Stimulated activated CD8-positive, alpha-beta memory T cell treated with anti-CD3 and anti-CD28 coated beads, Interleukin-7, amount 100 ng/mL, for 48 hours (primary cell): ENCODE data around the gene DIP2C.
"Not testable (repeated sequence)": the region's sequence is repeated elsewhere in the genome, so short reads cannot be mapped to it uniquely, and the experiment has no call there.

Experiments used
- DNase-seq, 2 donors: peaks; one replicate each; pipeline ENCODE4 v3.0.0-alpha.2; 2020; ENCODE audit warnings: low read depth in 1 of 2; ENCODE audit errors: extremely low read depth in 1 of 2

DIP2C gene

DNA sequence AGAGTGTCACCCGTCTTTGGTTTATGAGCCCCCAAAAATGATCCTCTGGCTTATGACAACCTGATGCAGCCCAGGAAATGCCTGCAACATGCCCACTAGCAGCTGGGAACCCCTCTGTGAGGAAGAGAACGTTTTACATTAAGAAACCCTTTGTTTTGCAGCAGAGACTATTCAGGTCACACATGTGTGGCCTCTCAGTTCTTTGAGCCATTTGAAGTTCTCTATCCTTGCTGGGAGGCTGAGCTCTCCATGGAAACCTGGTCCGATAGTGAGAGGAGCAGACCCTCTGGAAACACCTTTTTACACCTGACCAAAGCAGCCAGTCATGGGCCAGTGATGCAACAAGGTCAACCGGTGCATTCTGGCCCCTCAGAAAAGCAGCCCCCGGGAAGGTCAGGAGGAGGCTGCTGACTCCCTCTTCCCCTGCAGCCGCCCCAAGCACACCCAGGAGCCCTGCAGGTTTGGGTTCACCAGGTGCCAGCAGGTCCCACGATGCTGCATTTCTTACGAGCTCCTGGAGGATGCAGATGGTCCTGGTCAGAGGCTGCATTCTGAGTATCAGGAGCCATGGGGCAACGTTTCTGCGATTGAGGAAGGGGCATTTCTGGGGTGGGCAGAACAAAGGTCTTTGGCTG is 419.9 kb downstream of the DIP2C start:
- no peak for DNase-seq

DNA sequence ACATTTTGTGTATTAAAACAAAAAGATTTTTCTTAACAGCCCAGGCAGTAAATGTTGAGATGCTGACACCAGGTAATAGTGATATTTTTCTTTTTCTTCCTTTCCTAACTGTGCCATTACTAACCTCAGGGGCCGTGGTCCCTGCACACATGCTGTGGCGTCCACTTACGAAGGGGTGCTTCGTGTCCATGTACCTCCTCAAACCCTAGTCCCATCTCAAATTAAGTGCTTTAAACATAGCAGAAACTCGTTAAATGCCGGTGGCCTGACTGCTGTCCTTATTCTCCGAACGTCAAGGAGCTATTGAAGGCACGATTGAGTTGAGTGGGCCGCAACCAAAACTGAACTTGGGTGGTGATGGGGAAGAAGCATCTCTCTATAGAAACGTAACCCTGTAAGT is 421.8 kb downstream of the DIP2C start:
- no peak for DNase-seq

DNA sequence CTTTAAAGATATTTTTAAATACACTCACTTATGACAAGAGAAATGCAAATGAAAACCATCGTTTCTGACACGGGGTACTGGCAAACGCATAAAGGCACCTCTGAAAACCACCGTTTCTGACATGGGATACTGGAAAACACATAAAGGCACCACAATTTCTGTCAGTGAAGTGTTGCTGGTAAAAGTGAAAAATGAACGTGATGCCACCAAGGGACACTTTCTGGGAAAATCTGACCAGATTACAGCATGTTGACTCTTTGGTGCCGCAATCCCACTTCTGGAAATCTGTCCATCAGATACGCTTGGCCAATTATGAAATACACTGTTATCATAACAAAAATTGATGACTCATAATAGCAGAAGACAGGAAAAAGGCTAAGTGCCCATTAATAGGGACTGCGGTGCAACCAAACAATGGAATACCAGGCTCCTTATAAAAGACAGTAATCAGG is 422.5 kb downstream of the DIP2C start:
- DNase-seq, result no peak

DNA sequence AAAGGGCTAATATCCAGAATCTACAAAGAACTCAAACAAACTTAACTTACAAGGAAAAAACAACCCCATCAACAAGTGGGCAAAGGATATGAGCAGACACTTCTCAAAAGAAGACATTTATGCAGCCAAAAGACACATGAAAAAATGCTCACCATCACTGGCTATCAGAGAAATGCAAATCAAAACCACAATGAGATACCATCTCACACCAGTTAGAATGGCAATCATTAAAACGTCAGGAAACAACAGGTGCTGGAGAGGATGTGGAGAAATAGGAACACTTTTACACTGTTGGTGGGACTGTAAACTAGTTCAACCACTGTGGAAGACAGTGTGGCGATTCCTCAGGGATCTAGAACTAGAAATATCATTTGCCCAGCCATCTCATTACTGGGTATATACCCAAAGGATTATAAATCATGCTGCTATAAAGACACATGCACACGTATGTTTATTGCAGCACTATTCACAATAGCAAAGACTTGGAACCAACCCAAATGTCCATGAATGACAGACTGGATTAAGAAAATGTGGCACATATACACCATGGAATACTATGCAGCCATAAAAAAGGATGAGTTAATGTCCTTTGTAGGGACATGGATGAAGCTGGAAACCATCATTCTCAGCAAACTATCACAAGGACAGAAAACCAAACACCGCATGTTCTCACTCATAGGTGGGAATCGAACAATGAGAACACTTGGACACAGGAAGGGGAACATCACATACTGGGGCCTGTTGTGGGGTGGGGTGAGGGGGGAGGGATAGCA is 423.5 kb downstream of the DIP2C start:
- DNase-seq, result not testable (repeated sequence)

DNA sequence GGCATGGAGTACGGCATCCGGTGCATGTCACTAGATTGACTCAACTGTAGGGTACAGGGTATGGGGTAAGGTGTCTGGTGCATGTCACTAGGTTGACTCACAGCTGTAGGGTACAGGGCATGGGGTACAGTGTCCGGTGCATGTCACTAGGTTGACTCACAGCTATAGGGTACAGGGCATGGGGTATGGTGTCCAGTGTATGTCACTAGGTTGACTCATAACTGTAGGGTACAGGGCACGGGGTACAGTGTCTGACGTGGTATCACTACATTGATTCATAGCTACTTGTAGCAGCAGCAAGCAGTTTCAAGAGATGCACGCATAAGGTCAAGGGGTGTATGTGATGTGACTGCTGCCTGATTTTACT is 424.4 kb downstream of the DIP2C start:
- not testable (repeated sequence) for DNase-seq

DNA sequence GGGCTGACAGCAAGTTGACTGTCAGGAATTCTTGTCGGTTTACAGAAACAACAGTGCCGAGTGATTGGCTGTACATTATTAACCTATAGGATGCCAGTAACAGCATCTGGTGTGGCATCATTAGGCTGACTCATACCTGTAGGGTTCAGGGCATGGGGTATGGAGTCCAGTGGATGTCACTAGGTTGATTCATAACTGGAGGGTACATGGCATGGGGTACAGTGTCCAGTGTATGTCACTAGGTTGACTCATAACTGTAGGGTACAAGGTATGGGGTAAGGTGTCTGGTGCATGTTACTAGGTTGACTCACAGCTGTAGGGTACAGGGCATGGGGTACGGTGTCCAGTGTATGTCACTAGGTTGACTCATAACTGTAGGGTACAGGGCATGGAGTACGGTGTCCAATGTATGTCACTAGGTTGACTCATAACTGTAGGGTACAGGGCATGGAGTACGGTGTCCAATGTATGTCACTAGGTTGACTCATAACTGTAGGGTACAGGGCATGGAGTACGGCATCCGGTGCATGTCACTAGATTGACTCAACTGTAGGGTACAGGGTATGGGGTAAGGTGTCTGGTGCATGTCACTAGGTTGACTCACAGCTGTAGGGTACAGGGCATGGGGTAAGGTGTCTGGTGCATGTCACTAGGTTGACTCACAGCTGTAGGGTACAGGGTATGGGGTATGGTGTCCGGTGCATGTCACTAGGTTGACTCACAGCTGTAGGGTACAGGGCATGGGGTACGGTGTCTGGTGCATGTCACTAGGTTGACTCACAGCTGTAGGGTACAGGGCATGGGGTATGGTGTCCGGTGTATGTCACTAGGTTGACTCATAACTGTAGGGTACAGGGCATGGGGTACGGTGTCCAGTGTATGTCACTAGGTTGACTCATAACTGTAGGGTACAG is 425.1 kb downstream of the DIP2C start:
- not testable (repeated sequence) for DNase-seq

DNA sequence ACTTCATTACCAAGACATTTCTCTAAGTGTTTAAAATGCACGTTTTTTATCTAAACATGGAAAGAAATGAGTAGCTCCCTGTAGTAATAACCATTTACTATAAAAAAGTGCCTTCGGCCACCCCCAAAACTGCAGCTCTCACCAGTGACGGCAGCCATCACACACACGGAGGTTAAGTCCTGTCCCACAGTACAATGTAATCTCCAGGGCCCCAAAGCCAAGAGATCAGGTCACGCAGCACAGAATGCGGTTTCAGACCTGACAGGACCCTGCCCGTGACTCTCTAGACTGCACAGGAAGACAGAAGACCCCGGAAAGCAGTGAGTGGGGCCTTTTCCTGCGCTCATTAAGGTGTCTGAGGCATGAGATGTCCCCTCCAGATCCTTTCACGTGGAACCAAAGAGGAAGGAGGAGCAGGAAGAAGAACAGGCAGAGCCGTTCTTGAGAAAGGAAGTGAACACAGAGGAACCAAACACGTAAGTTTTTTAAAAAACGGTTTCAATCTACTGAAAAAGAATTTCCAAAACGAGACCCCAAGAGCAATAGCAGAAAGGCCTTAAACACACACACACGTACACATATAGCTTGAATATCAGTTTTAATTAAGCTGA is 428.5 kb downstream of the DIP2C start:
- DNase-seq, result no peak

DNA sequence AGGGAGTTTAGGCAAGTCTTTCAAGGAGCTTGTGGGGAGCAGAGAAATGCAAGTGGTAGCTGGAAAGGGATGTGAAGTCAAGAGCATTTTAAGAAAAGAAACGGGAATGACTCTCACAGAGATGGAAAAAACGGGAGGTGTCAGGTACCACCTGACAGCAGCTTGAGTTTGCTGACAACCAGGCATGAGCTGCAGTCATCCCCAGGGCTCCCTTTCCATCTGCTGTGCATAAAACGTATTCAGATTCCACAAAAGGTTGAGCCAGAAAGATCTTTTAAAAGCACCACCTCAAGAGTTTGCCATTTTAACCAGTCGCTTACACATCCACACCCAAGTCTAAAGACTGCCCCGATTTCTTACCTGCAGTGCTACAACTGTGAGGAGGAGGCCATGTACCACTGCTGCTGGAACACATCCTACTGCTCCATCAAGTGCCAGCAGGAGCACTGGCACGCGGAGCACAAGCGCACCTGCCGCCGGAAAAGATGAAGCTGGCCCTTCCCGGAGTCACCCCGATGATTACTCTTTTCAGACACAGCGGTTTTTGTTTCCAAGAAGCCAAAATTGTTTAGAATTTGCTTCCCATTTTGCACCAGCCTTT is 437.4 kb downstream of the DIP2C start:
- DNase-seq, result no peak

DNA sequence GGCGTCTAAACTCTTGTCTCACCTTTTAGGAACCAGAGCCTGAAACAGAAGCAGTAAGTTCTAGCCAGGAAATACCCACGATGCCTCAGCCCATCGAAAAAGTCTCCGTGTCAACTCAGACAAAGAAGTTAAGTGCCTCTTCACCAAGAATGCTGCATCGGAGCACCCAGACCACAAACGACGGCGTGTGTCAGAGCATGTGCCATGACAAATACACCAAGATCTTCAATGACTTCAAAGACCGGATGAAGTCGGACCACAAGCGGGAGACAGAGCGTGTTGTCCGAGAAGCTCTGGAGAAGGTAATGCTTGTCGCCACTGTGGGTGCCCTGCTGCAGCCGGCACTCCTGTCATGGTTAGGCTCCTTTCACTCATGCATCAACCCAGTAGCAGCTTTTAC is 441.2 kb downstream of the DIP2C start:
- DNase-seq, result no peak

DNA sequence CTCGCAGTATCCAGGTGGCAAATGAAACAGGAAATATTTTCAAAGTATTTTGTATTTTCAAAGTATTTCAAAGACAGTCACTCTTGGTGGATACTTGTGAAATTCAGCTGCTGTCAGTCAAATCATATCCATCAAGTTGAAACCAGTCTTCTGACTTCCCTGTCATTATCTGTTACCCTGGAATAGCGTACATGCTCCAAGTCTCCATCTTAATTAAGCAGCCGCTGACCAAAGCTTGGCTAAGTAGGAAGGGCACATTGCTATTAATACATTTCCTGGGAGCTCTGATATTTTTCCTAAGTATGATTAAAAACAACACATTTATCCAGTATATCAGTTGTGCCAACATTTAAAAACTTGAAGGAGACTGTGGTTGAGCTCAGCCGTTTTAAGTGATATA is 442.0 kb downstream of the DIP2C start:
- no peak for DNase-seq

DNA sequence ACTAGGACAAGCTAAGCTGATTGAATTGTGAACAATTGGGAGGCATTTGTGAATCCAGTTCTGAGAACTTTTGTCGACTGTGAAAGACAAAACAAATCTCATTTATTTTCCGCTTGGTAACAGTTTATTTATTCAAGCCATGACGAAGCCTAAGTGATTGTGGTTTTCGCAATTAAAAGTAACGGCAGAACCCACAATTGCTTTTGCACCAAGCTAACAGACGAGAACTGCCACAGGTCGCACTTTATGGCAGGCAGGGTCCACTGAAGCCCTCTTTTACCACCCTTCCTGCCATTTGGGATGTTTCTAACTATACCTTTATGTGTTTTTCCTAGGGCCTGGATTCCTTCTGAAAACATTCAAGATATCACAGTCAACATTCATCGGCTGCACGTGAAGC is 443.0 kb downstream of the DIP2C start:
- no peak for DNase-seq

DNA sequence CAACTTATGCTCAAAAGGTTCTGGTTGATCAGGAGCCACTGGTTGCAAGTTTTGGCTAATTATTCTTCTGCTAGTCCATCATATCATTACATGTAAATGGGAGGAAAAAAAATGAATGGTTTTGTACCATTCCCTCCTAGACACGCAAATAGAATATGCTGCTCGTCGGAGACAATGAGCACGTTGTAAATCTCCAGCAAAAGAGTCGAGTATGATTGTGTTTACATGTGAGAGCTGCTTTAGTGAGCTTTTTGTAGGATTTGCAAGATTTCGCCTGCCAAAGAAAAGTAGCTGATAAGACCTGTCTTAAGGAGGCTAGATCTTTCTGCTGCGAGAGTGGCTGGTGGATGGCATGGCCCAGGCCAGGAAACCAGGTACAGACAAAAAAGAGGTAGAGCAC is 445.2 kb downstream of the DIP2C start:
- no peak for DNase-seq

DNA sequence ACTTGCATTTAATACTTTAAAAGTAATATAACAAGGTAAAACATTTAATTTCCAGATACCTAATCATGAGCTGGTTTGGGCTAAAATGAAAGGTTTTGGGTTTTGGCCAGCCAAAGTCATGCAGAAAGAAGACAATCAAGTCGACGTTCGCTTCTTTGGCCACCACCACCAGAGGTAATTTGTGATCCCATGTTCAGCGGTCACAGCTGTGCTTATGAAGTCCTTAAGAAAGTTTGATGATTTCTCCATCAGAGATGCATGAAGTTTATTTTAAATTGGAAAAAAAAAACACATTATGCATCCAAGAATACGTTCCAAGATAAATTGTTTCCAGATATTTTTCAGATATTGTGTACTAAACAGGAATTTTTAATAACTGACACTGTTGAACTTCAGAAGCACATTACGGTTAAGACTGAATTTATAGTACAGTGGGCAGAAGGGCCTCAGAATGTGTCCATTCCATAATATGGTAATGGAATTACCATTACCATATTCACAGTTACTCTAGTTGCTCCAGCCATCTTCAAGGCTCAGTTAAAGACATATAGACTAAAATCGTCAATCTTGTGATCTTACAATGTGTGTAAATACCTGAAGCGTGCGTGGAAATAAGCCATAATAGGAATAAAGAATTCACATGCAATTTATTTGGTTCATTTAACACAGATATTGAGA is 447.4 kb downstream of the DIP2C start:
- no peak for DNase-seq

DNA sequence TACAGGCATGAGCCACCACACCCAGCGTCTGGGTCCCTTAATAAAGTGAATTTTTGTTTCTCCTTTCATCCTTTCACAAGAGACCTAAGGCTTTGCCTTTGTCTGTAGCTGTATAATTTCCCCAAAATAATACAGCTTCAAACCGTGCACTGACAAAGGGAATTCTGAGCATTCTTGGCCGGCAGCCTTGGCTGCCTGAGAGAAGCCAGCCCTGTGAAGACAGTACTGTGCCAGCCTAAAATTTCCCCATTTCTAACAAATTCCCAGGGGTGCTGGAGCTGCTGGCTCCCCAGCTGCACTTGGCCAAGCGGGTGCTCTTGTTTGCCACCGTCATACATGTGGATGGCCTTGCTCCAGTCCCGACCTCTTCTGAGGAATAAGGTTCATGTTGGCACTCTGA is 448.0 kb downstream of the DIP2C start:
- DNase-seq, result no peak

DNA sequence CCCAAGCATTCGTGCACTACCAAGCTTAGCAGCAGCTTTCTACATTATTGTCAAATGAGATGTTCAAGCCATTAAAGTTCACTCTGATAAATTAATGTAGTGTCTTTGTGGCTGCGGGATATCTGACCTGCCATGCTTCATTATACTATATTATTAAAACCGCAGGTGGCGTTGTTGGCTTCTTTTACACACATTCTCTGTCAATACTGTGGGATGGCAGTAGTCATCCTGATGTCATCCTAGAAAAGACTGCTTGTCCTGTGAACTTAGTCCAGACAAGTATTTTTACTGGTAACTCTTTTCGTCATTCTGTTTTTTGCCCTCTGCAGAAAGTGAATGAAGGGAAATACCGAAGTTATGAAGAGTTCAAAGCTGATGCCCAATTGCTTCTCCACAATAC is 450.4 kb downstream of the DIP2C start:
- no peak for DNase-seq

DNA sequence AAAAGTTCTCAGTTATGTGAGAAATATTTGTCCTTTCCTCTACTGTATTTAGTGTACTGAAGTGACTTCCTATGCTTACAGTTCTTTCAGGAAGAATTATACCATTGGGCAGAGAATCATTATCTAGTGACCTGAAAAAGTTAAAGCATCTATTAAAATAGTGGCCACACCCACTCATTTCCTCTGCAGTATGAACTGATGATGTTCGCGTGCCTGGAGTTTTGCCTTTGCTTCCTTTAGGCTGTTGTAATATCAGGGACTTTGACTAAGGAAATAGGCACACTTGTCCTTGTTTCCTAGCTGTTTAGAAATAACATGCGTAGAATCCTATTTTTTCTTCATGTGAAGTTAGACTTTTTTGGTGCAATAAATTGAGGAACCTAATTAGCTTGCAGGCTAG is 453.6 kb downstream of the DIP2C start:
- no peak for DNase-seq

DNA sequence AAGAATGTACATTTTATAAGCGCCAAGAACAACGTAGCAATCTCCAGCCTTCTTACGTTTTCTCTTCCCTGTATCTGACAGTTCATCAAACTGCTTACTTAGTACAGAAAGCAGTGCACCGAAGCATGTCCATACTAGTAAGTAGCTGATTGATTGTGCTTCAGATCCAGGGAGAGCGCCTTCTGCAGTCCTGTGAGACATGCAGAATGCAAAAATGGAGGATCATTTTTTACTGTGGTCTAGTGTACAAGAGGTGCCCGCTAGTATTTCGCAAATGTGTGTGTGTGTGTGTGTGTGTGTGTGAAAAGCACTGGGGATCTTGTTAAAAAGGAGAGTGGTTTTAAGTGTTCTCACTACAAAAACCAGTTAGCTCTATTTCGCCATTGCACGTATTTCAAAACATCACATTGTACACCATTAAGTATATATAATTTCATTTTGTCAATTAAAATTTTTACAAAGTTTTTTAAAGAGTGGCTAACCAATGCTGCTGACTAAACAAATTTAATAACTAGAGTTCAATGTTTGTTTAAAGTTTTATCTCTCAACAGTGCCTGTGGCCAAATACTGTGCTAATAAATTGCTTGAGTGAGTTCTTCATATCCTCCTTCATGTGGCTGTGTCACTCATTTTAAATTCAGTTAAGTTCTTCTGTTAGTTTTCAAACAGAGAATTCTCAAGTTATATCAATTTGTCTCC is 454.6 kb downstream of the DIP2C start:
- DNase-seq, result no peak

DNA sequence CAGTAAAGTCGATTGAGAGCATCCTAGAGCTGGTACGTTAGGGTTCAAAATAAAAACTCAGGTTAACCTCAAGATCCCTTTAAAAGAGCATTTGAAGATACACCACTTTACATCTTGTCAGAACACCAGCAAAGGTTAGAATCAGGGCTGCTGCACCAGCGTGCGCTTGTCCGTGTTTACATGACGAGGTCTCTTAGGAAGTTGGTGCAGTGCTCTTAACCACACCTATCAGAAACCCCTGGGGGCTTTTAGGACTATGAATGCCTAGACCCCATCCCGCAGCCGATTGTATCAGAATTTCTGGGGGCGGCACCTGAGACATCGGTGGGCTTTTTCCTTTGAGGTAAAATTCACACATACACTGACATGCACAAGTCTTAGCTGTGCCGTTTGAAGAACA is 456.6 kb downstream of the DIP2C start:
- DNase-seq, result no peak

DNA sequence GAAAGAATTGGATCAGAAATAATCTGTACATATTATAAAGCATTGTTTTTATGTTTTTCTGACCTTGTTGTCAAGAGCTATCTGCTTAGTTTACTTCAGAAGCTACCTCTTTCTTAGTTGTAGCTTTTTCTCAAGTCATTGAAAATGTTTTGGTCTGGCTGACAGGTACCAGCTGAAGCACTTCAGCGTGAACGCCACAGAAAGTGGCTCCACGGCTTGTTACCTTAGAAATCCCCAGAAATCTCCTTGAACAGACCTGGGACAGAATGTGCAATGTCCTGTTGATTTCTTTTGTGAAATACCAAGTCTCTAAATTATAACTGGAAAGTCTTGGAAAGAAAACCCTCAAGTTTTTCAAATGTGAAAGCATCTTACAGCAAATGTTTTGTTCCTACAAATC is 457.4 kb downstream of the DIP2C start:
- no peak for DNase-seq

DNA sequence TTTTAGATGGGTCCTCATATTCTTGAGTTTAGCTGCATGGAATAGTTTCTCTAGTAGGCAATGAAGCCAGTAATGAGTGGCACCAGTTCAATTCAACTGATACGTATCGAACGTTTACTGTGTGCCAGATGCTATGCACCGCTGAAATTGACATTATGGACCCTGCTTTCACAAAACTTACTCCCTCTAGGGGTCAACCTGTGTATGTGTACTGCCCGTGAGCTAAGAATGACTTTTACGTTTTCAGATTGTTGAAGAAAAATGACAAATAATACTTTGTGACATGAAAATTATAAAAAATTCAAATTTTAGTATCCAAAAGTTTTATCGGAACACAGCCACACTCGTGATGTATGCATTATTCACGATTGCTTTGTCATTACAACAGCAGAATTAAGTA is 458.7 kb downstream of the DIP2C start:
- DNase-seq, result no peak
